ENCODE data around the gene ZFYVE21.

The ZFYVE21 gene

GRCh38 chr14:103680491-103681231, 34.9 kb upstream of the ZFYVE21 start:
- no peak for TF ChIP-seq CTCF (conservative IDR thresholded peaks at IDR 0.05; ENCODE audit: low read depth, low read length)
- no peaks in the 10 kb centered on the region for H3K79me2 ChIP-seq (ENCODE audit: insufficient read depth, low read depth)
- no peak overlapping the region for H3K4me3 ChIP-seq (IDR thresholded peaks at IDR 0.05; ENCODE audit: insufficient read depth, low read depth, low read length)
- H3K36me3 ChIP-seq (ENCODE audit: insufficient read depth), result no peaks in the 10 kb centered on the region
- H3K4me1 ChIP-seq (ENCODE audit: low read depth, poor library complexity, severe bottlenecking), result no peaks in the 10 kb centered on the region
- no peak overlapping the region for H3K27ac ChIP-seq
- H3K27me3 ChIP-seq (ENCODE audit: insufficient read depth, low read depth), result no peaks in the 10 kb centered on the region
- no peak overlapping the region for H2AFZ ChIP-seq (ENCODE audit: low read depth)
- no peaks in the 10 kb centered on the region for H4K20me1 ChIP-seq (ENCODE audit: insufficient read depth)
- no peak overlapping the region for H3K4me2 ChIP-seq
- no peak overlapping the region for H3K9ac ChIP-seq

GRCh38 chr14:103683139-103683538, 32.5 kb upstream of the ZFYVE21 start:
- Histone ChIP-seq H3K36me3 (ENCODE audit: insufficient read depth) (no peaks in the 10 kb centered on the region), H3K4me3 (IDR thresholded peaks at IDR 0.05; ENCODE audit: insufficient read depth, low read depth, low read length) (no peak overlapping the region), H3K4me1 (ENCODE audit: low read depth, poor library complexity, severe bottlenecking) (no peaks in the 10 kb centered on the region), H3K27me3 (ENCODE audit: insufficient read depth, low read depth) (no peaks in the 10 kb centered on the region), H4K20me1 (ENCODE audit: insufficient read depth) (no peaks in the 10 kb centered on the region), H2AFZ (ENCODE audit: low read depth) (no peak overlapping the region), H3K4me2 (no peak overlapping the region), H3K27ac (no peak overlapping the region), H3K79me2 (ENCODE audit: insufficient read depth, low read depth) (no peaks in the 10 kb centered on the region), H3K9ac (no peak overlapping the region)
- no peak for TF ChIP-seq CTCF (conservative IDR thresholded peaks at IDR 0.05; ENCODE audit: low read depth, low read length)

GRCh38 chr14:103684471-103684870, 31.1 kb upstream of the ZFYVE21 start:
- H3K79me2 ChIP-seq (ENCODE audit: insufficient read depth, low read depth), result no peaks in the 10 kb centered on the region
- H4K20me1 ChIP-seq (ENCODE audit: insufficient read depth), result no peaks in the 10 kb centered on the region
- no peak overlapping the region for H3K27ac ChIP-seq
- no peak overlapping the region for H2AFZ ChIP-seq (ENCODE audit: low read depth)
- H3K9ac ChIP-seq, result no peak overlapping the region
- no peaks in the 10 kb centered on the region for H3K4me1 ChIP-seq (ENCODE audit: low read depth, poor library complexity, severe bottlenecking)
- no peak overlapping the region for H3K4me2 ChIP-seq
- no peaks in the 10 kb centered on the region for H3K27me3 ChIP-seq (ENCODE audit: insufficient read depth, low read depth)
- TF ChIP-seq CTCF (conservative IDR thresholded peaks at IDR 0.05; ENCODE audit: low read depth, low read length), result no peak
- no peaks in the 10 kb centered on the region for H3K36me3 ChIP-seq (ENCODE audit: insufficient read depth)
- no peak overlapping the region for H3K4me3 ChIP-seq (IDR thresholded peaks at IDR 0.05; ENCODE audit: insufficient read depth, low read depth, low read length)

GRCh38 chr14:103684871-103685270, 30.7 kb upstream of the ZFYVE21 start:
- no peak overlapping the region for H2AFZ ChIP-seq (ENCODE audit: low read depth)
- no peak overlapping the region for H3K4me2 ChIP-seq
- H3K27me3 ChIP-seq (ENCODE audit: insufficient read depth, low read depth), result no peaks in the 10 kb centered on the region
- no peak overlapping the region for H3K27ac ChIP-seq
- no peaks in the 10 kb centered on the region for H4K20me1 ChIP-seq (ENCODE audit: insufficient read depth)
- H3K4me1 ChIP-seq (ENCODE audit: low read depth, poor library complexity, severe bottlenecking), result no peaks in the 10 kb centered on the region
- no peak overlapping the region for H3K4me3 ChIP-seq (IDR thresholded peaks at IDR 0.05; ENCODE audit: insufficient read depth, low read depth, low read length)
- no peak for TF ChIP-seq CTCF (conservative IDR thresholded peaks at IDR 0.05; ENCODE audit: low read depth, low read length)
- H3K9ac ChIP-seq, result no peak overlapping the region
- no peaks in the 10 kb centered on the region for H3K79me2 ChIP-seq (ENCODE audit: insufficient read depth, low read depth)
- H3K36me3 ChIP-seq (ENCODE audit: insufficient read depth), result no peaks in the 10 kb centered on the region

Measured in KMS-11 (cell line).